Endothelial cell of umbilical vein (primary cell): ENCODE data around the gene LARP1B. TPM values are rescaled to one million over a fixed set of nuclear protein-coding genes. Genes with fewer than 3 reads are reported as not detected.

Experiments used
- BruUV-seq: library from RNA; stranded (reverse); fragments of 400-500 nt; replicated peaks from 2 replicates; lab custom pipeline; 2021; lab: Mats Ljungman, UMichigan
- CTCF ChIA-PET: fragments of 300-600, 350-600 bp; sonication (Branson Sonifier 250); formaldehyde crosslinking; loops from one replicate; lab custom pipeline; 2021; ENCODE audit warnings: antibody characterized with exemption, inconsistent platforms; lab: Charles Lee
- POLR2A ChIA-PET: fragments of 300-600, 350-600 bp; sonication (Branson Sonifier 250); formaldehyde crosslinking; loops from one replicate; lab custom pipeline; 2021; ENCODE audit warnings: antibody characterized with exemption, inconsistent platforms; lab: Charles Lee
- DNase-seq: peaks from one replicate; pipeline ENCODE4 v3.0.0-alpha.2; 2011; ENCODE audit warnings: low read depth, low spot score
- FAIRE-seq: peaks from 2 replicates; lab custom pipeline; 2011; peaks lifted over from hg19 to GRCh38; lab: Jason Lieb, UNC
- H2AFZ ChIP-seq: 2 replicates; pipeline ENCODE4 v1.6.0; 2012; ENCODE audit warnings: low read depth, low read length, control low read depth, inconsistent platforms
- H3K27ac ChIP-seq: 2 replicates; pipeline ENCODE4 v1.5.1; 2011; ENCODE audit warnings: low read depth, mild to moderate bottlenecking, control low read depth, low read length, moderate library complexity; ENCODE audit not compliant: insufficient read depth
- H3K27me3 ChIP-seq, 2 experiments: 2 replicates each; pipeline versions ENCODE4 v1.6.0 to v1.6.1; 2011; ENCODE audit warnings: low read length in 2 of 2, mixed read lengths in 1 of 2; ENCODE audit not compliant: control insufficient read depth in 2 of 2, insufficient read depth in 2 of 2
- H3K36me3 ChIP-seq, 2 experiments: 2 replicates in 1 of 2; 3 replicates in 1 of 2; pipeline ENCODE4 v1.5.1; 2011; ENCODE audit warnings: low read length in 2 of 2, mild to moderate bottlenecking in 1 of 2, moderate library complexity in 1 of 2; ENCODE audit not compliant: control insufficient read depth in 2 of 2, insufficient read depth in 2 of 2; ENCODE audit errors: extremely low read depth in 1 of 2
- H3K4me1 ChIP-seq: 3 replicates; pipeline ENCODE4 v1.5.1; 2011; ENCODE audit warnings: mild to moderate bottlenecking, low read length; ENCODE audit not compliant: control insufficient read depth, insufficient read depth; ENCODE audit errors: extremely low read depth
- H3K4me2 ChIP-seq: 2 replicates; pipeline ENCODE4 v1.6.1; 2011; ENCODE audit warnings: low read length, control low read depth, mixed read lengths; ENCODE audit not compliant: insufficient read depth
- H3K4me3 ChIP-seq, 3 experiments: fragments of 200-600 bp in 1 of 3; sonication (generic), shearing (Covaris generic) in 1 of 3; replicated peaks in 1 of 3; 2 replicates each; pipeline ENCODE4 v1.5.1; 2011 to 2016; ENCODE audit warnings: control low read depth in 3 of 3, low read length in 3 of 3, mild to moderate bottlenecking in 2 of 3, inconsistent platforms in 1 of 3, low read depth in 1 of 3, moderate library complexity in 1 of 3; ENCODE audit not compliant: insufficient read depth in 1 of 3
- H3K79me2 ChIP-seq: 2 replicates; pipeline ENCODE4 v1.6.0; 2012; ENCODE audit warnings: low read length, inconsistent platforms; ENCODE audit not compliant: control insufficient read depth, insufficient read depth
- H3K9ac ChIP-seq: replicated peaks from 2 replicates; pipeline ENCODE3; 2011; ENCODE audit warnings: low read length, control low read depth; ENCODE audit not compliant: insufficient read depth; ENCODE audit errors: extremely low read depth
- H3K9me1 ChIP-seq: replicated peaks from 3 replicates; pipeline ENCODE4 v1.6.0; 2011; ENCODE audit warnings: mild to moderate bottlenecking, low read length; ENCODE audit not compliant: control insufficient read depth, insufficient read depth; ENCODE audit errors: extremely low read depth
- H3K9me3 ChIP-seq: replicated peaks from 2 replicates; pipeline ENCODE4 v1.5.1; 2012; ENCODE audit warnings: low read length, inconsistent platforms; ENCODE audit not compliant: control insufficient read depth, insufficient read depth
- H4K20me1 ChIP-seq: replicated peaks from 2 replicates; pipeline ENCODE3; 2011; ENCODE audit warnings: mild to moderate bottlenecking, low read length; ENCODE audit not compliant: control insufficient read depth, insufficient read depth; ENCODE audit errors: extremely low read depth
- CTCF ChIP-seq, 2 donors: IDR thresholded peaks; 1 replicate in 1 of 2; 2 replicates in 1 of 2; pipeline ENCODE4 v1.5.1; 2011; ENCODE audit warnings: low read length in 2 of 2, mild to moderate bottlenecking in 2 of 2, moderate library complexity in 2 of 2, control low read depth in 1 of 2, inconsistent platforms in 1 of 2, low read depth in 1 of 2; ENCODE audit not compliant: insufficient read depth in 1 of 2; ENCODE audit errors: extremely low read depth in 1 of 2
- EZH2 ChIP-seq: IDR thresholded peaks from 2 replicates; pipeline ENCODE4 v1.6.1; 2012; ENCODE audit warnings: borderline replicate concordance, low read depth, mild to moderate bottlenecking, moderate library complexity, low read length, inconsistent platforms; ENCODE audit not compliant: severe bottlenecking
- FOS ChIP-seq: IDR thresholded peaks from 2 replicates; pipeline ENCODE4 v1.6.1; 2011; ENCODE audit warnings: mild to moderate bottlenecking, low read length, moderate library complexity, borderline replicate concordance; ENCODE audit not compliant: insufficient read depth
- GATA2 ChIP-seq: IDR thresholded peaks from 2 replicates; pipeline ENCODE4 v1.7.0; 2011; ENCODE audit warnings: low read depth, mild to moderate bottlenecking, moderate library complexity, mixed read lengths, low read length; ENCODE audit not compliant: insufficient read length, insufficient read depth
- JUN ChIP-seq: IDR thresholded peaks from 2 replicates; pipeline ENCODE4 v1.6.1; 2011; ENCODE audit warnings: borderline replicate concordance, low read depth; ENCODE audit not compliant: insufficient read length, insufficient read depth
- MAX ChIP-seq: IDR thresholded peaks from 2 replicates; pipeline ENCODE4 v1.6.1; 2011; ENCODE audit not compliant: insufficient read depth, insufficient read length
- MYC ChIP-seq: IDR thresholded peaks from one replicate; pipeline ENCODE4 v1.6.1; 2011; ENCODE audit warnings: mild to moderate bottlenecking, low read depth, low read length
- POLR2A ChIP-seq: IDR thresholded peaks from 2 replicates; pipeline ENCODE4 v1.6.1; 2012; ENCODE audit warnings: low read depth, mild to moderate bottlenecking, control low read depth, low read length
- POLR2AphosphoS5 ChIP-seq: IDR thresholded peaks from 2 replicates; pipeline ENCODE4 v1.6.1; 2012; ENCODE audit warnings: low read depth, mild to moderate bottlenecking, control low read depth, low read length, moderate library complexity; ENCODE audit not compliant: insufficient read depth
- dilution Hi-C: fragments of 300-500 bp; cut with MboI; formaldehyde crosslinking; loops from one replicate; pipeline ENCODE4 v1.15.0; 2019; ENCODE audit warnings: low sequenced_read_pairs; ENCODE audit not compliant: extremely low pct_ligation_motif_present
- intact Hi-C: fragments of 100-400 bp; cut with micrococcal nuclease; formaldehyde crosslinking; loops from one replicate; pipeline ENCODE4 v1.10.0; 2022
- polyA plus RNA-seq, 4 experiments: library from polyadenylated mRNA; depleted of rRNA in 3 of 4; stranded (reverse) in 3 of 4; unstranded in 1 of 4; fragments of >200 nt; gene quantifications; 2 replicates each; pipeline versions ENCODE4 v1.2.1 to v1.2.3, GENCODE V29; 2011 to 2012; ENCODE audit warnings: missing spikeins in 1 of 4
- total RNA-seq: library from RNA; stranded (reverse); gene quantifications from 2 replicates; pipeline ENCODE4 v1.2.3, GENCODE V29; 2021

Gene LARP1B
- total and polyA plus RNA-seq, 2 donors (not counting 3 experiments of a cell fraction or from before 2014, with no cell fraction given), result 7.3 to 28.8 TPM

GRCh38 chr4:128145727-128146126 is 84.6 kb downstream of the LARP1B start:
- POLR2A ChIA-PET, result interaction anchor here (1.2 kb wide), 1 partner anchor 8 kb away, joined by 3 read pairs; no protein-coding TSS in a partner anchor
- H4K20me1 ChIP-seq, result no peaks in the 10 kb centered on the region
- H3K36me3 ChIP-seq, result peaks cover 0 to 2% of the 10 kb centered on the region in 2 experiments
- TF ChIP-seq CTCF (IDR thresholded peaks at IDR 0.05; ENCODE audit: extremely low read depth in 1 of 2, insufficient read depth in 1 of 2, low read depth in 1 of 2, low read length in 2 of 2), result no peak
- TF ChIP-seq POLR2A, result no peak
- no peak for TF ChIP-seq EZH2
- TF ChIP-seq MAX, result no peak
- TF ChIP-seq GATA2, result no peak
- TF ChIP-seq POLR2AphosphoS5, result no peak
- no peak for TF ChIP-seq FOS
- TF ChIP-seq MYC, result no peak
- TF ChIP-seq JUN, result no peak
- dilution Hi-C loops, result no loop called here
- FAIRE-seq, result no peak
- no peak overlapping the region for H3K27ac ChIP-seq
- no peaks in the 10 kb centered on the region for H3K9me1 ChIP-seq
- intact Hi-C loops, result no loop called here
- CTCF ChIA-PET, result no interaction called here
- no peaks in the 10 kb centered on the region for H3K4me1 ChIP-seq
- no peaks in the 10 kb centered on the region for H3K79me2 ChIP-seq
- H2AFZ ChIP-seq, result no peak overlapping the region
- H3K4me2 ChIP-seq, result no peak overlapping the region
- BruUV-seq, result no TSS peak
- no peak overlapping the region for H3K9ac ChIP-seq
- H3K9me3 ChIP-seq, result peaks cover 4% of the 10 kb centered on the region
- no peak for DNase-seq
- H3K4me3 ChIP-seq, result no peak overlapping the region
- H3K27me3 ChIP-seq, result no peaks in the 10 kb centered on the region
